IMR-90 (cell line): Measurements from ENCODE around the gene COLQ. TPM values are rescaled to one million over a fixed set of nuclear protein-coding genes. Genes with fewer than 3 reads are reported as not detected.

Experiments
- ATAC-seq: fragments of 200-7000 bp; cut with Tn5 transposase; 2 replicates; pipeline ENCODE4 v1.9.1; 2020; ENCODE audit warnings: low read depth, mild to moderate bottlenecking, moderate library complexity
- BruUV-seq: library from RNA; stranded (reverse); fragments of 400-500 nt; replicated peaks from 2 replicates; lab custom pipeline; 2021; lab: Mats Ljungman, UMichigan
- CTCF ChIA-PET: fragments of 300-600 bp; formaldehyde crosslinking; extraction: SDS; loops from one replicate; lab custom pipeline; 2021; ENCODE audit warnings: antibody characterized with exemption; lab: Yijun Ruan, JAX
- POLR2A ChIA-PET: fragments of 300-600 bp; sonication (Branson Sonifier 250); formaldehyde crosslinking; loops from one replicate; lab custom pipeline; 2022; ENCODE audit warnings: antibody characterized with exemption; ENCODE audit not compliant: unreplicated experiment; lab: Charles Lee
- DNase-seq: peaks from one replicate; pipeline ENCODE4 v3.0.0; 2013
- H2AFZ ChIP-seq: replicated peaks from 2 replicates; pipeline ENCODE3; 2013; ENCODE audit warnings: low read length, mild to moderate bottlenecking; ENCODE audit not compliant: poor library complexity
- H2AK5ac ChIP-seq: 2 replicates; pipeline ENCODE4 v1.6.1; 2013; ENCODE audit warnings: low read depth, low read length, inconsistent platforms
- H2AK9ac ChIP-seq: replicated peaks from 2 replicates; pipeline ENCODE3; 2013; ENCODE audit warnings: mild to moderate bottlenecking, low read depth, low read length, moderate library complexity; ENCODE audit not compliant: poor library complexity
- H2BK120ac ChIP-seq: 2 replicates; pipeline ENCODE4 v1.6.1; 2013; ENCODE audit warnings: low read depth, low read length, inconsistent platforms
- H2BK15ac ChIP-seq: 3 replicates; pipeline ENCODE4 v1.6.1; 2013; ENCODE audit warnings: low read depth, low read length, inconsistent platforms
- H2BK20ac ChIP-seq: 2 replicates; pipeline ENCODE4 v1.6.1; 2013; ENCODE audit warnings: low read depth, mild to moderate bottlenecking, inconsistent platforms, low read length, moderate library complexity
- H2BK5ac ChIP-seq: 2 replicates; pipeline ENCODE4 v1.6.1; 2013; ENCODE audit warnings: mild to moderate bottlenecking, low read depth, low read length, inconsistent platforms; ENCODE audit not compliant: poor library complexity, severe bottlenecking
- H3K14ac ChIP-seq: replicated peaks from 2 replicates; pipeline ENCODE4 v1.6.1; 2013; ENCODE audit warnings: low read depth, low read length, inconsistent platforms
- H3K18ac ChIP-seq: 2 replicates; pipeline ENCODE4 v1.6.1; 2013; ENCODE audit warnings: low read depth, low read length, control low read depth
- H3K23ac ChIP-seq: 2 replicates; pipeline ENCODE4 v1.6.1; 2013; ENCODE audit warnings: low read depth, low read length, inconsistent platforms
- H3K27ac ChIP-seq: 2 replicates; pipeline ENCODE4 v1.5.1; 2013; ENCODE audit warnings: mild to moderate bottlenecking, control low read depth, low read length; ENCODE audit not compliant: insufficient read depth
- H3K27me3 ChIP-seq: 2 replicates; pipeline ENCODE4 v1.6.1; 2013; ENCODE audit warnings: low read length; ENCODE audit not compliant: control insufficient read depth, insufficient read depth
- H3K36me3 ChIP-seq: 2 replicates; pipeline ENCODE4 v1.6.1; 2013; ENCODE audit warnings: low read length, mixed read lengths; ENCODE audit not compliant: control insufficient read depth, insufficient read depth
- H3K4ac ChIP-seq: 2 replicates; pipeline ENCODE4 v1.6.1; 2013; ENCODE audit warnings: low read depth, low read length, inconsistent platforms
- H3K4me1 ChIP-seq: 2 replicates; pipeline ENCODE4 v1.6.1; 2013; ENCODE audit warnings: low read length, mixed read lengths; ENCODE audit not compliant: control insufficient read depth, insufficient read depth
- H3K4me2 ChIP-seq: 2 replicates; pipeline ENCODE4 v1.6.1; 2013; ENCODE audit warnings: low read depth, mild to moderate bottlenecking, control low read depth, low read length, moderate library complexity
- H3K4me3 ChIP-seq: 2 replicates; pipeline ENCODE4 v1.5.1; 2013; ENCODE audit warnings: low read depth, mild to moderate bottlenecking, control low read depth, low read length, moderate library complexity; ENCODE audit not compliant: insufficient read depth
- H3K56ac ChIP-seq: 2 replicates; pipeline ENCODE4 v1.6.1; 2013; ENCODE audit warnings: low read length, inconsistent platforms; ENCODE audit not compliant: insufficient read depth; ENCODE audit errors: extremely low read depth
- H3K79me1 ChIP-seq, 2 experiments: 2 replicates each; pipeline ENCODE4 v1.6.1; 2013; ENCODE audit warnings: low read length in 2 of 2, inconsistent platforms in 1 of 2, low read depth in 1 of 2
- H3K9ac ChIP-seq: 2 replicates; pipeline ENCODE4 v1.6.1; 2013; ENCODE audit warnings: low read depth, low read length, control low read depth
- H3K9me1 ChIP-seq: 2 replicates; pipeline ENCODE4 v1.6.1; 2013; ENCODE audit warnings: low read length, inconsistent platforms; ENCODE audit not compliant: insufficient read depth
- H3K9me3 ChIP-seq: 2 replicates; pipeline ENCODE4 v1.6.1; 2013; ENCODE audit warnings: low read length; ENCODE audit not compliant: control insufficient read depth, insufficient read depth
- H4K20me1 ChIP-seq: 2 replicates; pipeline ENCODE4 v1.6.1; 2013; ENCODE audit warnings: low read length, inconsistent platforms; ENCODE audit not compliant: insufficient read depth
- H4K5ac ChIP-seq: 2 replicates; pipeline ENCODE4 v1.6.1; 2013; ENCODE audit warnings: mild to moderate bottlenecking, low read depth, low read length, control low read depth
- H4K8ac ChIP-seq, 2 experiments: 2 replicates each; pipeline ENCODE4 v1.6.1; 2013; ENCODE audit warnings: low read depth in 2 of 2, low read length in 2 of 2, control low read depth in 1 of 2, inconsistent platforms in 1 of 2
- H4K91ac ChIP-seq: 2 replicates; pipeline ENCODE4 v1.6.1; 2013; ENCODE audit warnings: low read depth, low read length, inconsistent platforms; ENCODE audit not compliant: insufficient read depth
- CHD1 ChIP-seq: IDR thresholded peaks from 2 replicates; pipeline ENCODE4 v1.6.1; 2012; ENCODE audit warnings: low read depth, low read length, improper control_type of control experiment
- RCOR1 ChIP-seq: IDR thresholded peaks from 2 replicates; pipeline ENCODE4 v1.6.1; 2012; ENCODE audit warnings: mild to moderate bottlenecking, low read length, improper control_type of control experiment; ENCODE audit not compliant: insufficient replicate concordance
- RFX5 ChIP-seq: IDR thresholded peaks from 2 replicates; pipeline ENCODE4 v1.8.0; 2012; ENCODE audit warnings: low read depth, mild to moderate bottlenecking, low read length, moderate library complexity
- WGBS, 2 experiments: methylation state at CpG; one replicate each; pipeline versions ENCODE4 v1.1.5 to v1.1.7; 2013; ENCODE audit warnings: missing lambda C conversion rate in 2 of 2; ENCODE audit not compliant: insufficient read length in 1 of 2; ENCODE audit errors: extremely low coverage in 2 of 2; 5-methylcytosine and 5-hydroxymethylcytosine counted together
- dilution Hi-C: fragments of 300-500 bp; cut with HindIII; formaldehyde crosslinking; loops from one replicate; pipeline ENCODE4 v1.14.3; 2018; ENCODE audit warnings: low sequenced_read_pairs; ENCODE audit not compliant: unreplicated experiment
- in situ Hi-C: fragments of 300-500 bp; cut with MboI; formaldehyde crosslinking; loops from 3 replicates; pipeline ENCODE4 v1.14.3; 2019; ENCODE audit warnings: low sequenced_read_pairs, inconsistent platforms, mixed read lengths
- intact Hi-C: fragments of 100-400 bp; cut with micrococcal nuclease; formaldehyde crosslinking; loops from 2 replicates; pipeline ENCODE4 v1.10.0; 2022
- polyA plus RNA-seq, 3 experiments: library from polyadenylated mRNA; depleted of rRNA; stranded (reverse); fragments of >200 nt; gene quantifications; 2 replicates each; pipeline ENCODE4 v1.2.3, GENCODE V29; 2012; ENCODE audit warnings: low replicate concordance in 1 of 3
- total RNA-seq: library from RNA; depleted of rRNA; stranded (reverse); fragments of >200 nt; gene quantifications from 2 replicates; pipeline ENCODE4 v1.2.3, GENCODE V29; 2012
- TF ChIP-seq, protein P1 (sequence below): fragments of 150-350 bp; IDR thresholded peaks from 2 replicates; pipeline ENCODE4 v1.6.1; 2017; ENCODE audit warnings: mild to moderate bottlenecking, antibody characterized with exemption, low read length, low read depth

COLQ gene
- total and polyA plus RNA-seq, 2 of the 4 experiments (the other 2 are of a cell fraction): 0.18 to 0.65 TPM

DNA sequence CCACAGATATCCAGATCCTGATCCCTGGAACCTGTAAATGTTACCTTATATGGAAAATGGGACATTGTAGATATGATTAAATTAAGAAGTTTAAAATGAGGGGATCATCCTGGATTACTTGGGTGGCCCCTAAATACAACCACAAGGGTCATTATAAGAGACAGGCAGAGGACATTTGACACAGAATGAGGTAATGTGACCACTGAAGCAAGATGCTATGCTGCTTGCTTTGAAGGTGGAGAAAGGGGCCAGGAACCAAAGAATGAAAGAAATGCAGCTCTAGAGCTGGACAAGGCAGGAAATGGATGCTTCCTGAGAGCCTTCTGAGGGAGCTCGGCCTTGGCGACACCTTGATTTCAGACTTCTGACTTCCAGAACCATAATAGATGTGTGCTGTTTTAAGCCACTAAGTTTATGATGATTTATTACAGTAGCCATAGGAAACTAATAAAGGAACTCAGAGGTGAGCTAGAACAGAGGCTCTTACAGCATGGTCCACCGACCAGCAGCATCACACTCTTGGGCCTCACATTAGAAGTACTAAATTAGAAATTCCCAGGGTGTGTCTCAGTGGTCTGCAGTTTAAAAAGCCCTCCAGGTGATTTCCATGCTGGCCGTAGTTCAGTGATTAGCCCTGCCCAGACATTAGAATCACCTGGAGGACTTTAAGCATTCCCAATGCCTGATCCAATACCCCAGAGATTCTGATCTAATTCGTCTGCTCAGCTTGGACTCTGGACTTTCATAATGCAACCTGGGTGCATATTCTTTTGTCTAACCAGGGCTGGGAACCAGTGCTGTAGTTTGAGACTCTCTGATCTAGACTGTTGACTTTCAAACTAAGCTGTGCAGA is 7.5 kb downstream of the COLQ start:
- no peaks in the 10 kb centered on the region for H3K4me1 ChIP-seq
- H3K9ac ChIP-seq: no peak overlapping the region
- H2AK5ac ChIP-seq: no peak overlapping the region
- H2BK120ac ChIP-seq: no peak overlapping the region
- no peaks in the 10 kb centered on the region for H4K20me1 ChIP-seq
- WGBS, 2 experiments: 75% methylated on average over 1 of the region's 5 CpGs; no CpG with 5 or more reads in 1 of the 2 experiments
- 0 out of 2 replicates have a peak, but pooled peaks cover 3% of the 10 kb centered on the region for H3K9me1 ChIP-seq
- H2AK9ac ChIP-seq: peak overlapping the region; percentile 52
- ATAC-seq (no peak), DNase-seq (no peak)
- no peak overlapping the region for H4K8ac ChIP-seq
- ChIA-PET CTCF (no interaction called here), POLR2A (no interaction called here)
- no peak overlapping the region for H3K27ac ChIP-seq
- no peak overlapping the region for H2BK5ac ChIP-seq
- H4K5ac ChIP-seq: no peak overlapping the region
- no peak overlapping the region for H3K4me3 ChIP-seq
- H3K36me3 ChIP-seq: no peaks in the 10 kb centered on the region
- in situ Hi-C loops (no loop called here), intact Hi-C loops (no loop called here), dilution Hi-C loops (no loop called here)
- H3K4me2 ChIP-seq: no peak overlapping the region
- peaks cover 2% of the 10 kb centered on the region for H3K27me3 ChIP-seq
- H3K18ac ChIP-seq: no peak overlapping the region
- H3K9me3 ChIP-seq: no peaks in the 10 kb centered on the region
- H2BK20ac ChIP-seq: no peak overlapping the region
- no peak overlapping the region for H3K14ac ChIP-seq
- TF ChIP-seq RFX5 (no peak), CHD1 (no peak), RCOR1 (no peak)
- TF ChIP-seq, protein P1, sequence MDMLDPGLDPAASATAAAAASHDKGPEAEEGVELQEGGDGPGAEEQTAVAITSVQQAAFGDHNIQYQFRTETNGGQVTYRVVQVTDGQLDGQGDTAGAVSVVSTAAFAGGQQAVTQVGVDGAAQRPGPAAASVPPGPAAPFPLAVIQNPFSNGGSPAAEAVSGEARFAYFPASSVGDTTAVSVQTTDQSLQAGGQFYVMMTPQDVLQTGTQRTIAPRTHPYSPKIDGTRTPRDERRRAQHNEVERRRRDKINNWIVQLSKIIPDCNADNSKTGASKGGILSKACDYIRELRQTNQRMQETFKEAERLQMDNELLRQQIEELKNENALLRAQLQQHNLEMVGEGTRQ: no peak
- H3K4ac ChIP-seq: no peak overlapping the region
- H3K56ac ChIP-seq: no peak overlapping the region
- no peak overlapping the region for H2AFZ ChIP-seq
- no peak overlapping the region for H4K91ac ChIP-seq
- BruUV-seq: no TSS peak
- no peaks in the 10 kb centered on the region for H3K79me1 ChIP-seq
- no peak overlapping the region for H3K23ac ChIP-seq
- no peak overlapping the region for H2BK15ac ChIP-seq
